ENCODE measurements around the gene DPT.

Gene DPT

DNA sequence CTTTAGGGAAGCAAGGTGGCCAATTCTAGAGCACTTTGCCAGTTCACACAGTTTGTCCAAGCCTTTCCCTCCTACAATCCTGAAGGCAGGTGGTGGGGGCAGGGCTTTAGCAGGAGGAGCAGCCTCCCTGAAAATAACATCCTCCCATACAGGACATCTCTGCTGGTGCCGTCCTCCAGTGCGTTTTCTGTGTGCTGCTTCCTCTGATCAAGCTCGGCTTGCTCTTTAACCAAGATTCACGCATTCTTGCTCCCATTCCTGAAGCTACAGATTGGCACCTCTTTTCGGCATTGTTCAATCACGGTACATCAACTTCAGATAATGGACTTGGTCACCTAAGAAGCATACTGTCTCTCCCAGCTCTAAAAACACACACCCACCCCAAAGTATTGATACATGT, 7.5 kb upstream of the DPT start:
- no peak overlapping the region for H3K4me3 ChIP-seq (ENCODE audit: control insufficient read depth in 1 of 7, extremely low read depth in 1 of 7, insufficient read depth in 4 of 7, low read depth in 2 of 7, low read length in 6 of 7)
- no peaks in the 10 kb centered on the region for H3K36me3 ChIP-seq (ENCODE audit: control insufficient read depth in 4 of 4, insufficient read depth in 4 of 4, low read length in 3 of 4)
- no peaks in the 10 kb centered on the region for H3K27me3 ChIP-seq (replicated peaks in 2 of 5; ENCODE audit: control insufficient read depth in 4 of 5, insufficient read depth in 5 of 5, low read length in 4 of 5)
- 91% methylated on average over 6 of the region's 6 CpGs for WGBS (ENCODE audit: insufficient coverage)
- POLR2A ChIA-PET = no interaction called here
- CTCF ChIA-PET = no interaction called here
- no peak overlapping the region for H3K27ac ChIP-seq (ENCODE audit: insufficient read depth in 1 of 2, low read depth in 1 of 2, low read length in 2 of 2, poor library complexity in 1 of 2, severe bottlenecking in 2 of 2)
- H3K4me1 ChIP-seq (ENCODE audit: control extremely low read depth in 1 of 4, control insufficient read depth in 4 of 4, insufficient read depth in 4 of 4, low read length in 3 of 4) = no peaks in the 10 kb centered on the region
- no peak for DNase-seq
- H3K9me3 ChIP-seq (ENCODE audit: control extremely low read depth in 1 of 5, control insufficient read depth in 4 of 5, insufficient read depth in 2 of 5, low read depth in 1 of 5, low read length in 4 of 5) = no peaks in the 10 kb centered on the region

DNA sequence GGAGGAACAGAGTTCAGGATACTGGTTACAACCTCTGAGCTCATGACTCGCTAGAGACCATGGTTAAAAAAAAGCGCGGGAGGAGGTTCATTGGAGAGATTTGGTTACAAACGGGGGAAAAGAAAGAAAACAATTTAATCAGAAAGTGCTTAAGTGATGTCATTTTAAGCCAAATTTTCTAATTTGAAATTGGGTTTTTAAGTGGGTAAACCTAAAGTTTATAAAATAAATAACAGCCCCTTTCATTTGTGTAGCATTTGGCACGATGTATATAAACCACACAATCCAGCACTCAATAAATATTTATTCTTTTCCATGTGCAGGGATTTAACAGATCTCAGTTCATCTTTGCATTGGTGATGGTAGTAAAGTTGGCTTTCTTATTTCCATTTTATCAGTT, 7.0 kb upstream of the DPT start:
- 76% methylated on average over 3 of the region's 5 CpGs for WGBS (ENCODE audit: insufficient coverage)
- POLR2A ChIA-PET = no interaction called here
- Histone ChIP-seq H3K4me1 (ENCODE audit: control extremely low read depth in 1 of 4, control insufficient read depth in 4 of 4, insufficient read depth in 4 of 4, low read length in 3 of 4) (no peaks in the 10 kb centered on the region), H3K27ac (ENCODE audit: insufficient read depth in 1 of 2, low read depth in 1 of 2, low read length in 2 of 2, poor library complexity in 1 of 2, severe bottlenecking in 2 of 2) (no peak overlapping the region), H3K27me3 (replicated peaks in 2 of 5; ENCODE audit: control insufficient read depth in 4 of 5, insufficient read depth in 5 of 5, low read length in 4 of 5) (no peaks in the 10 kb centered on the region), H3K4me3 (ENCODE audit: control insufficient read depth in 1 of 7, extremely low read depth in 1 of 7, insufficient read depth in 4 of 7, low read depth in 2 of 7, low read length in 6 of 7) (no peak overlapping the region), H3K36me3 (ENCODE audit: control insufficient read depth in 4 of 4, insufficient read depth in 4 of 4, low read length in 3 of 4) (no peaks in the 10 kb centered on the region), H3K9me3 (ENCODE audit: control extremely low read depth in 1 of 5, control insufficient read depth in 4 of 5, insufficient read depth in 2 of 5, low read depth in 1 of 5, low read length in 4 of 5) (no peaks in the 10 kb centered on the region)
- CTCF ChIA-PET = no interaction called here
- DNase-seq = no peak

DNA sequence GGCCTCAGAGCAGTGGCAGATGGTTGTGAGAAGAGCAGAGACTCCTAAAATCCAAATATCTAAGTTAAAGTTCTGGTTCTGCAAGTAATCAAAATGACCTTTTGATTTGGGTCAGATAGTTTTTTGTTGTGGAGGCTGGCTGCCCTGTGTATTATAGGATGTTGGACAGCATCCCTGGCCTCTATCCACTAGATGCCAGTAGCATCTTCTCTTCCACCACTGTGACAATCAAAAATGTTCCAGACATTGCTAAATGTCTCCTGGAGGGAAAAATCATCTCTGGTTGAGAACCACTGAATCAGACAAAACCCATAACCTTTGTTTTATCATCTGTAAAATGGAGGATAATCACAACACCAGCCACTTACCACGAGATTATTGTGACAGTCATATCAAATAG, 5.9 kb upstream of the DPT start:
- ChIA-PET CTCF (no interaction called here), POLR2A (no interaction called here)
- WGBS (ENCODE audit: insufficient coverage) = 86% methylated on average over 1 of the region's 1 CpG
- Histone ChIP-seq H3K4me3 (ENCODE audit: control insufficient read depth in 1 of 7, extremely low read depth in 1 of 7, insufficient read depth in 4 of 7, low read depth in 2 of 7, low read length in 6 of 7) (no peak overlapping the region), H3K4me1 (ENCODE audit: control extremely low read depth in 1 of 4, control insufficient read depth in 4 of 4, insufficient read depth in 4 of 4, low read length in 3 of 4) (no peaks in the 10 kb centered on the region), H3K27me3 (replicated peaks in 2 of 5; ENCODE audit: control insufficient read depth in 4 of 5, insufficient read depth in 5 of 5, low read length in 4 of 5) (no peaks in the 10 kb centered on the region), H3K27ac (ENCODE audit: insufficient read depth in 1 of 2, low read depth in 1 of 2, low read length in 2 of 2, poor library complexity in 1 of 2, severe bottlenecking in 2 of 2) (no peak overlapping the region), H3K36me3 (ENCODE audit: control insufficient read depth in 4 of 4, insufficient read depth in 4 of 4, low read length in 3 of 4) (no peaks in the 10 kb centered on the region), H3K9me3 (ENCODE audit: control extremely low read depth in 1 of 5, control insufficient read depth in 4 of 5, insufficient read depth in 2 of 5, low read depth in 1 of 5, low read length in 4 of 5) (no peaks in the 10 kb centered on the region)
- DNase-seq = no peak

DNA sequence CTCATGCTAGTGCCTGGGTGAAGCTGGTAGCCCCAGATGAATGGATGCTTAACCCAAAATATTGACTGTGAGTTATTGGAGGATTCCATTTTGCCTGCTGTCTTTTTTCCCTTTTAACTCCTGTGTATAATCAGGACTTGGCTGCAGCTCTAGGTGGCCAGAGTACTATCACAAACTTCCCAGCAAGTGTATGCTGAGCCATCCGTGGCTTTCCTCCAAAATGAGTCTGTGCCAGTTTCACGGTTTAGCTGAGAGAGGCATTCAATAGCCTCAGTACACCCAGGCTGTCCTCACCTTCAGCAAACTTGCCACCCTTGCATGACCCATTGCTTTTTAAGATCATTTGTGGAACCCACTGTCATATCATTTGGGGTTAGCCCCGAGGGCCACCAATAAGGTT, 5.3 kb upstream of the DPT start:
- ChIA-PET POLR2A (no interaction called here), CTCF (no interaction called here)
- no peak overlapping the region for H3K4me3 ChIP-seq (ENCODE audit: control insufficient read depth in 1 of 7, extremely low read depth in 1 of 7, insufficient read depth in 4 of 7, low read depth in 2 of 7, low read length in 6 of 7)

DNA sequence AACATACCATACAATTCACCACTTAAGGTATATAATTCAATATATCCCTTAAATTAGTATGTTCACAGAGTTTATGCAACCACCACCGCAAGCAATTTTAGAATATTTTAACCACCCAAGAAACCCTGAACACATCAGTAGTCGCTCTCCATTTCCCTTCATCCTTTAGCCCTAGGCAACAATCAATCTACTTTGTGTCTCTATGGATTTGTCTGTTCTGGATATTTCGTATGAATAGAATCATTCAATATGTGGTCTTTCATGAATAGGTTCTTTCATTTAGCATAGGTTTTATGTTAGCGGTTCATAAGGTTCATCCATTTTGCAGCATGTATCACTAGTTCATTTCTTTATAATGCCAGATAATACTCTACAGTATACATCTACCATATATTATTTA, 4.2 kb upstream of the DPT start:
- Histone ChIP-seq H3K9me3 (ENCODE audit: control extremely low read depth in 1 of 5, control insufficient read depth in 4 of 5, insufficient read depth in 2 of 5, low read depth in 1 of 5, low read length in 4 of 5) (no peaks in the 10 kb centered on the region), H3K36me3 (ENCODE audit: control insufficient read depth in 4 of 4, insufficient read depth in 4 of 4, low read length in 3 of 4) (no peaks in the 10 kb centered on the region), H3K4me1 (ENCODE audit: control extremely low read depth in 1 of 4, control insufficient read depth in 4 of 4, insufficient read depth in 4 of 4, low read length in 3 of 4) (no peaks in the 10 kb centered on the region), H3K4me3 (ENCODE audit: control insufficient read depth in 1 of 7, extremely low read depth in 1 of 7, insufficient read depth in 4 of 7, low read depth in 2 of 7, low read length in 6 of 7) (no peak overlapping the region), H3K27me3 (replicated peaks in 2 of 5; ENCODE audit: control insufficient read depth in 4 of 5, insufficient read depth in 5 of 5, low read length in 4 of 5) (no peaks in the 10 kb centered on the region), H3K27ac (ENCODE audit: insufficient read depth in 1 of 2, low read depth in 1 of 2, low read length in 2 of 2, poor library complexity in 1 of 2, severe bottlenecking in 2 of 2) (no peak overlapping the region)
- DNase-seq = no peak
- no CpG with 5 or more reads among the region's 4 CpGs for WGBS (ENCODE audit: insufficient coverage)
- ChIA-PET CTCF (no interaction called here), POLR2A (no interaction called here)

More for the DNA sequence above, 5.3 kb upstream of the DPT start:
- H3K27ac ChIP-seq (ENCODE audit: insufficient read depth in 1 of 2, low read depth in 1 of 2, low read length in 2 of 2, poor library complexity in 1 of 2, severe bottlenecking in 2 of 2) = no peak overlapping the region
- DNase-seq = no peak
- WGBS (ENCODE audit: insufficient coverage) = 100% methylated on average over 3 of the region's 3 CpGs
- H3K27me3 ChIP-seq (replicated peaks in 2 of 5; ENCODE audit: control insufficient read depth in 4 of 5, insufficient read depth in 5 of 5, low read length in 4 of 5) = no peaks in the 10 kb centered on the region
- no peaks in the 10 kb centered on the region for H3K9me3 ChIP-seq (ENCODE audit: control extremely low read depth in 1 of 5, control insufficient read depth in 4 of 5, insufficient read depth in 2 of 5, low read depth in 1 of 5, low read length in 4 of 5)
- H3K36me3 ChIP-seq (ENCODE audit: control insufficient read depth in 4 of 4, insufficient read depth in 4 of 4, low read length in 3 of 4) = no peaks in the 10 kb centered on the region
- H3K4me1 ChIP-seq (ENCODE audit: control extremely low read depth in 1 of 4, control insufficient read depth in 4 of 4, insufficient read depth in 4 of 4, low read length in 3 of 4) = no peaks in the 10 kb centered on the region

DNA sequence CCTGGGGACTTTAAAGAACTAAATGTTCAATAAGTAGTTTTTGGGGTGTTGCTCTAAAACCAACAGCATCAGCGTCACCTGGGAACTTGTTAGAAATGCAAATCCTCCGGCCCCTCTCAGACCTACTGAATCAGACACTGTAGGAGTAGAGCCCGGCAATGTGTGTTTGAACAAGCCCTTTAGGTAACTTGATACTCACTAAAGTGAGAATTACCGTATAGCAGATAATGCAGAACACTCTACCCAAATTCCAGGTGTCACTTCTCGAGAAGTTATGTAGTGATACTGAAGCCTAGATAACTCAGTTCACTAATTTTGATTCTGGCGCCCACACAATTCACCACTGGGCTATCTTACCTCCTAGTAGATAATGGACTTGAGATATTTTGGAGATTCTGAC, 3.7 kb upstream of the DPT start:
- ChIA-PET CTCF (no interaction called here), POLR2A (no interaction called here)

DNA sequence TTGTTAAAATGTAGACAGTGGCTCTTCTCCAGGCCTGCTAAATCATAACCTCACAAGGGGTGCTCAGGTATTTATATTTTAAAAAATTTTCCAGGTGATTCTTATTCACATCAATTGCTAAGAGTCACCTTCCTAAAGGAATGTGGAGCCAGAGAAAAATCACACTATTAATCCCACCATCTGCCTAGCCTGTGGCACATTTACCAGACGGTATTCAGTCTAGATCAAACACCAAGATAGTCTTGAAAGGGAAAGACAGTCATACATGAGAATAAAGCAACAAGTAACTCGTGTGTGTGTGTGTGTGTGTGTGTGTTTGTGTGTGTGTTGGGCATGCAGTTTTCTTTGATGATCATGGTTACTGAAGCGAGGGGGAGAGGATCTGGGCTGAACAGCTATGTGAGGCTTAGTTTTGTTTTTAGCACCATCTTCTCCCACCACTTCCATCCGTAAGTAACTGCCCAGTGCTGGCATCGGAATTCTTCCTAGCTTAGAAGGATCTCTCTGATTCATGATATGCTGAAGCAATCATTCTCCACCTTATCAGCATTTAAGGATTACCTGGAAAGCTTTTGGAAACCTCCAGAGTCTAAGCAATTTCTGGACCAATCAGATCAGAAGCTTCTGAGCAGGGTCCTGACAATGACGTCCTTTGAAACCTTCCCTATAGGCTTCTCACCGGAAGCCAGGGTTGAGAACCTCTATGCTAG, 2.4 kb upstream of the DPT start:
- CTCF ChIA-PET = interaction anchor here (1.0 kb wide), 1 partner anchor 10 kb away, joined by 3 read pairs; no protein-coding TSS in a partner anchor
- Histone ChIP-seq H3K4me1 (ENCODE audit: control extremely low read depth in 1 of 4, control insufficient read depth in 4 of 4, insufficient read depth in 4 of 4, low read length in 3 of 4) (no peaks in the 10 kb centered on the region), H3K27me3 (replicated peaks in 2 of 5; ENCODE audit: control insufficient read depth in 4 of 5, insufficient read depth in 5 of 5, low read length in 4 of 5) (no peaks in the 10 kb centered on the region), H3K4me3 (ENCODE audit: control insufficient read depth in 1 of 7, extremely low read depth in 1 of 7, insufficient read depth in 4 of 7, low read depth in 2 of 7, low read length in 6 of 7) (no peak overlapping the region), H3K36me3 (ENCODE audit: control insufficient read depth in 4 of 4, insufficient read depth in 4 of 4, low read length in 3 of 4) (no peaks in the 10 kb centered on the region), H3K27ac (ENCODE audit: insufficient read depth in 1 of 2, low read depth in 1 of 2, low read length in 2 of 2, poor library complexity in 1 of 2, severe bottlenecking in 2 of 2) (no peak overlapping the region), H3K9me3 (ENCODE audit: control extremely low read depth in 1 of 5, control insufficient read depth in 4 of 5, insufficient read depth in 2 of 5, low read depth in 1 of 5, low read length in 4 of 5) (no peaks in the 10 kb centered on the region)
- POLR2A ChIA-PET = interaction anchor here (0.7 kb wide), 1 partner anchor 76 kb away, joined by 4 read pairs; no protein-coding TSS in a partner anchor
- DNase-seq = no peak
- WGBS (ENCODE audit: insufficient coverage) = 92% methylated on average over 4 of the region's 7 CpGs

More for the DNA sequence above, 3.7 kb upstream of the DPT start:
- DNase-seq = no peak
- Histone ChIP-seq H3K4me1 (ENCODE audit: control extremely low read depth in 1 of 4, control insufficient read depth in 4 of 4, insufficient read depth in 4 of 4, low read length in 3 of 4) (no peaks in the 10 kb centered on the region), H3K36me3 (ENCODE audit: control insufficient read depth in 4 of 4, insufficient read depth in 4 of 4, low read length in 3 of 4) (no peaks in the 10 kb centered on the region), H3K27me3 (replicated peaks in 2 of 5; ENCODE audit: control insufficient read depth in 4 of 5, insufficient read depth in 5 of 5, low read length in 4 of 5) (no peaks in the 10 kb centered on the region), H3K9me3 (ENCODE audit: control extremely low read depth in 1 of 5, control insufficient read depth in 4 of 5, insufficient read depth in 2 of 5, low read depth in 1 of 5, low read length in 4 of 5) (no peaks in the 10 kb centered on the region), H3K27ac (ENCODE audit: insufficient read depth in 1 of 2, low read depth in 1 of 2, low read length in 2 of 2, poor library complexity in 1 of 2, severe bottlenecking in 2 of 2) (no peak overlapping the region), H3K4me3 (ENCODE audit: control insufficient read depth in 1 of 7, extremely low read depth in 1 of 7, insufficient read depth in 4 of 7, low read depth in 2 of 7, low read length in 6 of 7) (no peak overlapping the region)
- 92% methylated on average over 6 of the region's 6 CpGs for WGBS (ENCODE audit: insufficient coverage)
